Activated CD4-positive, alpha-beta T cell treated with anti-CD3 and anti-CD28 coated beads for 4 hours (primary cell): ENCODE data around the gene SH3TC1.

Experiments
- DNase-seq, 2 donors: peaks; one replicate each; pipeline ENCODE4 v3.0.0-alpha.2; 2020

Gene SH3TC1

DNA sequence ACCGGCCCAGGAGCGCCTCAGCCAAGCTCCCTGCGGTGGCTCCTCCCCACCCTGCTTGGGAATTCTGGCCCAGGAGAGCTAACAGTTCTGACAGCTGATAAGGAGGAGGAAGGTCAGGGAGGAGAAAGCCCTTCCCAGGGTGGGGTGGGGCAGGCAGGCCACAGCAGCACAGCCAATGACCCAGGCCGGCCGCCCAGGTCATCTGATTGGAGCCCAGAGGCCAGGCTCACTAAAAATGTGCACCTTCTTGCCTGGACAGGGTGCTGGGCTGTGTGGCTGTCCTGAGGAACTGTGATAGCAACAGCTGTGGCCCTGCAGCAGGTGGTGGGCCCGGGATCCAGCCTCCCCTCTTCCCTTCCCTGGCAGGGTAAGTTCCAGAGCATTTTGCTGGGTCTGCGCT, 17.2 kb upstream of the SH3TC1 start:
- no peak for DNase-seq

DNA sequence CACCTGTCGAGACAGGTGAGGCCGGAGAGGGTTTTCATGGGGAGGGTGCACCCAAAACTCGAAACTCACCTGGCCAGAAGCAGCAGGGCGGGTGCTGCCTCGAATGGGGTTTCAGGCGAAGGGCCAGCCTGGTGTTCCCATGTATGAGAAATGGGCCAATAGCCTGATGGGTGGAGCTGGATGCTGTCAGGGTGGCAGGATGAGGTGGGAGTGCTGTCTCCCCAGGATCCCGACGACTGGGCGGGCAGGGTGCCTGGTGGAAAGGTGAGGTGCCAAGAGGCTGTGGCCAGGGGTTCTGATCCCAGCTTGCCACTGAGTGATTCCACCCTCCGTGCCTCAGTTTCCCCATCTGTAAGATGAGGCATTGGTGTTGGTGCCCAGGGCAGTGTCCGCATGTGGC, 16.8 kb upstream of the SH3TC1 start:
- DNase-seq = no peak

DNA sequence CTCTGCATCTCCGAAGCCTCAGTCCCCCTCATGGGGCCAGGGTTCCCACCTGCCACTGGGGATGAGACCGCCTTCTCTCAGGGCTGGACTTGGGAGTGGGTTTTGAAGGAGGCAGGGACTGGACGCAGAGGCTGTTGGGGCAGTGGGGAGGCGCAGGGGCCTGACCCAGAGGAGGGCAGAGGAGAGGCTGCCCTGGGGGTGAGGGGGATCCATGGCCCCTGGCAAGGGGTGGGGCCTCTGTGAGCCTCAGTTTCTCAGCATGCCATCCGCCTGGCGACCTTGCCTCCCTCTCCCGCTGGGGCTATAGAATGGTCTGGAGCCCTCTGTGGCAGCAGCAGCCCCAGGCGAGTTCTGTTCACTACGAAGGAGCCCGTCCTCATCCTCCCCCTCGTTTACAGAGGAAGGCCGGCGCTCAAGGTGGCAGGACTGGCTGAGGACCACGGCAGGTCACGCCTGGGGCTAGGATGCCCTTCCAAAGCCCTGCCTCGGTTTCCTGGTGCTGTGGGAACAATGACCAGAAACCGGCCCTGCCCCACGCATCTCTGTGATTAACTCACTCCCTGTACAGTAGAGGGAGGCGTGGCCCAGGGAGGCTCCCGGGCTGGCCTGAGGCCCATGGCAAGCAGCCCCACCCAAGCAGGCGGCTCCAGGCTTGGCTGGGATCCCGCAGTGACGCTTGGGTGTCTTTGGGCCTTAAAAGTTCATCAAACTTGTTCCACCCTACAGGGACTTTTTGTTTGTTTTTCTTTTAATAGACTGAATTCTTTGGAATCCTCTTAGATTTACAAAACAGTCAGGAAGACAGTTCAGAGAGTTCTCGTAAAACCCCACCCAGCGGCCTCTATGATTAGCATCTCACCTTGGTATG, 16.0 kb upstream of the SH3TC1 start:
- DNase-seq = no peak

DNA sequence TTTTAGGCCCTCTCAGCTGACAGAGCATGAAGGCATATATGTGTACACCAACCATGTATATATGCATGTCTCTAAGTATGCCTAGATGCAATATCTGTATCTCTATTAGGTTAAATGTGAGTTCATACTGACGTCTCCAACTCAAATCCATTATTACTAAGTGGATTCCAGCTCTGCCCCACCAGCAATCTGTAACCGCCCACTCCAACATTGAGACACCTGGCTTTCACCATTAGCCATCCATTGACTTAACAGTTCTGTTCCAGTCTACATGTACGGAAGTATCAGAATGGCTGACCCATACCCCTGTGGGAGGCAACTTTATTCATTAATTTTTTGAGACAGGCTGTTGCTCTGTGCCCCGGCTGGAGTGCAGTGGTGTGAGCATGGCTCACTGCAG, 15.0 kb upstream of the SH3TC1 start:
- no peak for DNase-seq

DNA sequence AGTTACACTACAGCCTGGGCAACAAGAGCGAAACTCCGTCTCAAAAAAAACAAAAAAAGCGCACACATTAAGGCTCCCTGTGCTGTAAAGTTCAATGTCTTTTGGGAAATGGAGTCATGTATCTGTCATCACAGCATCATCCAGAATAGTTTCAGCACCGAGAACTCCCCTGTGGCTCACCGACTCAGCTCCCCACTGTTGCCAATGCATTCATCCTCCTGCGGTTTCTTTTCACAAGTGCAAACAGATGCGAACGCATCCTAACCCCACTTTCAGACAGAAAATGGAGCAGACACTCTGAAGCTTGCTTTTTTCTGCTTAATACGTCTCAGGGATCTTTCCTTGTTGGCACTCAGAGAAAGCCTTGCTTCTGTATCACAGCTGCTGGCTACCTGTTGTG, 13.8 kb upstream of the SH3TC1 start:
- no peak for DNase-seq

DNA sequence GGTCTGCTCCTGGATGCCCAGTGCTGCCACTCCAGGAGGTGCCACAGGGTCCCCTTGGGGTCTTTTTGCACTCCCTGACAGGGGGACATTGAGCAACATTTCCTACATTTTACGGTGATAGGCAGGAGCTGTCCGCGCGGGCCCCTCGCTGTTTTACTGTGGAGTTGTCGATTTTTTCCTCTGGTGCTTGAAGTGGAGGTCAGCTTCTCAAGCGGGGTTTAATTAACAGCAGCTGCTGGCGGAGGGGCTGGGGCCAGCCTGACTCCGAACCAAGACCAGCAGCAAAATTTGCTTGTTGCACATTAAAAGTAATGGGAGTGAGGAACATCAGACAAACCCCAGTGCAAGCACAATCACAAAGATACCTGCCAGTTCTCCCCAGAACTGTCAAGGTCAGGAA, 13.2 kb upstream of the SH3TC1 start:
- no peak for DNase-seq

DNA sequence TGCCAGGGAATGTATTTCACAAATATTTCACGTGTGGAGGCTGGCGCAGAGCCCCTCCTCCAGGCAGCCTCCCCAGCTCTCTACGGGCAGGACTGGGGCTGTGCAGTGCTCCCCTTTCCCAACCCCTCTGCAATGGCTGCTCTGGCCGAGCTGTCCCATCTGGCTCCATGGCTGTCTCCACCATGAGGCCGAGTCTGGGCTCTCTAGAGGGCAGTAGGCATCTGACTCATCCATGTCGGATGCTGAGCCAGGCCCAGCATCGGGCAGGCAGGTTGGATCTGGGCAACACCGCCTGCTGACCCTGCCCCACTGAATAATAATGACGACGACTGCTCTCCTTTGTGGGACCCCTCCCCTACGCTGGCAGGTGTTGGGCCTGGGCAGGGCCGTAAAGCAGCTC, 11.0 kb upstream of the SH3TC1 start:
- DNase-seq = no peak

DNA sequence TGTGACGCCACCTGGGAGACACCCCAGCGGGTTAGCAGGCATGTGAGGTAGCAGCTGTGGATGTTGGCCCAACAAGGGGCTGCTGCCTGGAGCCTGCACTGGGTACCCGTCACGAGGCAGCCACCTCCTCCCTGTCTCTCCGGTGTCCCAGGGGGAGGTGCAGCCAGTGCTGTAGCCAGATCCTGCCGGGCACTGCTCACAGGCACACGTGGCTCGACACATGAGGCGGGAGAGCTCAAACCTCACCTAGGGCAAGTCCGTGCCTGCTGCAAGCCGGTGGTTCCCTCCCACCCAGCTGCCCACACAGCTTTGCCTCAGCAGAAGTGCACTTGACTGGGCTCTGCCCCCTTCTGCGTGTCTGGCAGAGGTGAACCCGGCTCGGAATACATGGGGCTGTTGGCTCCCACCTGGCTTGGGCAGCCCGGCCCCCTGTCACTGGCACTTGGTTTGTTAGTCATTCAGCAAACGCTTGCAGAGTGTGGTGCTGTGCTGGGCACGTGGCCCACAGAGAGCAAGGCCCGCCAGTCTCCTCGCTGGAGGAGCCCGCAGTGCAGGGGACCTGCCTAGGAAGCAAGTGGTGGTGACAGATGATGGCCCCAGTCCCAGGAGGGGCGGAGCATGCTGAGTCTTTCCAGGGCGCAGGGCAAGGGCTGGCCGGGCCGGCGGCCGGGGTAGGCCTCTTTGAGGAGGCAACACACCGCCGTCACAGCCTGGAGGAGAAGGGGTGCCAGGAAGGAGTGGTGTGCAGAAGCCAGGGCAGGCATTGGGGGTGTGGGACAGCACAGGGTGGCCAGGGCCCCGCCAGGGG, 10.1 kb upstream of the SH3TC1 start:
- no peak for DNase-seq

DNA sequence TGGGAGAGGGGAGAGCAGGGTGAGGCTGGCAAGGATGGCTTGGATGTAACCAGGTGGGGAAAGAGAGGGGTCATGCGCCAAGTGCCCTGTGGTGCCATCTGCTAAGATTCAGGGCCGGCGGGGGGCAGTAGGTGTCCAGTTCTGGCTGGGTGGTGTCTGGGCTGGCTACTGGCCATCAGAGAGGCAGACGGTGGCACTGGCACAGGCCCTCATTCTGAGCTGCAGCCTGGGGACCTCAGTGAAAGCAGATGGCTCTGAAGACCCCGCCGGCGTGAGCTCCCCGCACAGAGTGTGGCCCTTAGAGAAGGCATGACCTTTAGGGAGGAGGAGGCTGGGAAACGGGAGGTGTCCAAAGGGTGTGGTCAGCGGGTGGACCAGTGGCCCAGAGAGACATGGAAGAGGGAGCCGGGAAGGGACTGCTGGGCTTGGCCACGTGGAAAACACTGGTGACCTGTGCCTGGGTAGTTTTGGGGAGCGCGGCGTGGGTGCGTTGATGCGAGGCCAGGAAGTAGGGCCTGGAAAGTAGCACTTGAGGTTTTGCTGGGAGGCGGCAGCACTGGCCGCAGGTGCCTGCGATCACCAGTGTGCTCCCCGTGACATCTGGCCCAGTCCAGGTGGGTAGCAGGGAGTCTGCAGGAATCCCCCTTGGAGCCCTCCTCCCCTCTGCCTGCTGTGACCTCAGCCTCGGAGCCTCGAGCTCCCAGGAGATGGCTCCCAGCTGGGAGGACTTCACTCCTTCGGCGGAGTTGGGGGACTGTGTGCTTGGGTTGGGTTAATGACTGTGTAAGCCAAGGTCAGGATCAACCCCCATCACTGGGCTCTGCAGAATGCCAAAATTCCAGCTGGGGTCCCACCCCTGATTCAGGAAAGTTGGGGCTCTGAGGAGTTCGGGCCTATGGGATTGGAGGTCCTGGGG, 9.3 kb upstream of the SH3TC1 start:
- no peak for DNase-seq

DNA sequence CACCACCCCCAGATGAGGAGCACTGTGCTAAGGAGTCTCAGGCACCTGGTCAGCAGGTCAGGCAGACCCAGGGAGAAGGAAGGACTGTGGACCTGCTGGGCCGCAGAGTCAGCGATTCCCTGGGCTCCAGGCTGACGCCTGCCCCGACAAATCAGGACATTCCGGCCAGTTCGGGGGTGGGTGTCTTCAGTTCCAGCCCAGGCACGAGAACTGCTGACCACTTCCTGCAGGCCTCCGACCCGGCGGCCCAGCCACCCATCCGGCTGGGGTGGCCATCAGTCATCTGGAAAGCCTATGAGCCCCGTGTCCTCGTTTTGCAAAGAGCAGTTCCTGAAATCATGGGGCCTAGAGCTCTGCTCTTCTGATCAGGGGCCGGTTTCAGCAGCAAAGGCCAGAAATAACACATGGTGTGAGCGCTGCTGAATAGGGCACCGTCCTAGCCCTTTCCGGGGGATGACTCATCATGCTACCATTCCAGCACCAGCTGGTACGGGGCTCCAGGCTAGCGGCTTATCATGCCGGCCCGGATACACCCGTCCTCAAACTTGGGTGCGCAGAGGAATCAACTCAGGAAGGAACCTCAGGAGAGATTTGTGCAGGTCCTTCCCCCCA, 7.8 kb upstream of the SH3TC1 start:
- no peak for DNase-seq

DNA sequence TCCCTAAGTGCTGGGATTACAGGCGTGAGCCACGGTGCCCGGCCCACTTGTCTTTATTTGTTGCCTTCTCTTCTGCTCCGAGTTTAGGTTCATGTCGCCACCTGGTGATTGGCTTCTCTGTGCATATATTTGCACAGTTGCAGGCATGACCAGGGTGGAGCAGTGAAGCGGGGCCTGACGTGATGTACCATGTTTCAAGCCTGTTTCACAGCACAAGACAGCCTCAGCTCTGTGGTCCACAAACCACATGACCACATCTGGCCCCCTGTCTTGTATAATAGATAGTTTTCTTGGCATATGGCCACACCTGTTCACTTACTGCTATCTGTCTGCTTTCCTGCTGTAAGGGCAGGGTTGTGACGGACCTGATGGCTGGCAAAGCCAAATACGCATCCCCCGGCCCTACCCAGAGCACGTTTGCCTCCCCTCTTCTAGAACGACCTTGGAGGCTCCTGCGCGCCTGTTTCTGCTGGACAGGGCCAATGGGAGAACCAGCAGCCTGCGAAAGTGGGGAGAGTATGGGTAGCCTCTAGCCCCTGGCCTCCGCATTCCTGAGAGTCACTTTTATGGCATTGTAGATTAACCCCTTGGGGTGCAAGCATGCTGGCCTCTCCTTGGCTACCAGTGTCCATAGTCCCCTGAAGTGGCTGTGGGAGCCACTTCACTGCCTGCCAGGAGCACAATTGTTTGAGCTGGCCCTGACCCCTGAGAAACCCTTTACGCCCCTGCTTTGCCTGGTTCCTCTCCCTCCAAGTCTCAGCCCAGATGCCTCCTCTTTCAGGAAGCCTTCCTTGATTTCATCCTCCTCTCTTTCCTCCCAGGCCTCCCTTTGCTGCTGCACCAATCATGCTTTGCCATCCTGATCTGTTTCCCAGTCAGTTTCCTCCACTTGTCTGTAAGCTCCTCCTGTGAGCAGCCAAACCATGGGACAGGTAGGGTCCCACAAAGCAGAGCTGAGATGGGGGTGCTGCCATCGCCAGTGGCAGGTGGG, 6.0 kb upstream of the SH3TC1 start:
- no peak for DNase-seq

DNA sequence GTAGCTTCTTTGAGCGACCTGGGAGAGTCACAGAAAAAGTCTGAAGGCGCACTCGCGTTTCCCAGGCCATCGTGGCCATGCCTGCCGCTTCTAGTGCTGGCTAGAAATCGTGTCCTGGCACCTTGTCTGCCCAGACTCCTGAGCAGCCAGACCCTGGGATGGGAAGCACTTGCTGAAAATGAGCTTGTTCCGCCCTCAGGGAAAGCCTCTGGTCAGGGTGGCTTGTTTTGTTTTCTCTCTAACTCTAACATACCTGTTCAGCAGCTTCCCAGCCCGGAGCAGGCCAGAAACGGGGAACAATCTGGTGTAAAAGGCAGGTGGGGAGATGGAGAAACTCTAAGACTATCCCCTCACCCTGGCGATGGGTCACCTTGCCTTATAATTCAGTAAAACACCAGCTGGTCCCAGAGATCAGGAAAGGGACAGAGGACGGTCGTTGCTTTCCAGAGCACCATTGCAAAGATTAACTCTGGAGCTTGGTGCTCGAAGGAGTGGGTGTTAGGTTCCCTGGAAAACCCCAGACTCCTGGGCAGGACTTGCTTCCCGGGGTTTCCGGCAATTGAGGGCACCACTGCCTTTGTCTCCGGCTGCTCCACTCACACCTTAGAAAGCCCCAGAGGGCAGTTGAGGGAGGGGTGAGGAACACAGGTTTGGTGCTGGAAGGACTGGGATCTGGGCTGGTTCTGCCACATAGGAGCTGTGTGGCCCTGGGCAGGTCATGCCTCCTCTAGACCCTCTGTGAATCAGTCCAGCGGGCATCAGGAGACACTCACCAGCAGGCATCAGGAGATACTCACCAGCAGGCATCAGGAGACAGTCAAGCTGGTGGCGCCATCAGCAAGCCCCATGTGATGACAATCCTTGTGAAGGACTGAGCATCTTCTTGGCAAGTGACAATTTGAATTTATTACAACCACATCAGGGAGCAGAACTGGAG, 4.5 kb upstream of the SH3TC1 start:
- no peak for DNase-seq

DNA sequence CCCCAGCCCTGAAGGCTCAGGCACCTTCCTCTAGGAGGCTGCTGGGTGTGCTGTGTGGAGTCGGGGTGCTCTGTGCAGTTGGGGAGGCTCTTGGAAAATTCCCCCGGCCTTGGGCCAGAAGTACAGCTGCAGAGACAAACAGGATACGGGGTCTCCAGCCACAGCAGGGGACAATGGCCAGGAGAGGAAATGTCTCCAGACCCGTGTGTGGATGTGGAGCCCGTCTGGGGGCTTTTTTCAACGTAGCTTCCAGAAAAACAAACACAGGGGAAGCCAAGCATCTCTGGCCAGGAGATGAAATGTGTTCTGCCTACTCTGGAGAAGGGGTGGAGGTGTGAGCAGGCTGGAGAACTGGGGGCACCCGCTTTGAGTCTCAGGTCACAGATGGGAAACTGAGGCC, 3.7 kb upstream of the SH3TC1 start:
- no peak for DNase-seq

DNA sequence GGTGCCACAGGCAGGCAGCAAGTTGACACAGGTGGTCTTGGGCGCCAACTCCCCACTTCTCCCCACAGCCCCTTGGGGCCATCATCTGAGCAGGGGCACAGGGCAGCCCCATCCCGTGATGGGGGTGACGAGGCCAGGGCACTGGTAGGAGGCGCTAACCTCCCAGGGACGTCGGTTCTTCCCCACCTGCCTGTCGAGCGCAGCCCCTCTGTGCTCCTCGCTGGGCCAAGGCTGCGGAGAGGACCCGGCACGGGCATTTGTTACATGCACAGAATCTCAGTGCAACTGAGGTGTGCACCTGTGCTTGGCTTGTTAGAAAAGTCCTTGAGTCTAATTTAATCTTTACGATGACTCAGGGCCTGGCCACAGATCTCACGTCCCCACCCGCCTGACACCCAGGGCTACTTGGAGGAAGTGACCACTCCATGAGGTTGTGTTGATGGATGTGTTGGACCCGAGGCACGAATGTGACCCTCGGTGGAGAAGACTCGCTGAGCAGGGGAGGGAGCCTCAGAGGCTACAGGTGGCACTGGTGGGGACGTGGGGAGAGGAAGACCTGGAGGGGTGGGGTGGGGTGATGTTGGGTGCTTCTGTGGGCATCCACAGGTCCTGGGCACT, 3.1 kb upstream of the SH3TC1 start:
- DNase-seq = no peak

DNA sequence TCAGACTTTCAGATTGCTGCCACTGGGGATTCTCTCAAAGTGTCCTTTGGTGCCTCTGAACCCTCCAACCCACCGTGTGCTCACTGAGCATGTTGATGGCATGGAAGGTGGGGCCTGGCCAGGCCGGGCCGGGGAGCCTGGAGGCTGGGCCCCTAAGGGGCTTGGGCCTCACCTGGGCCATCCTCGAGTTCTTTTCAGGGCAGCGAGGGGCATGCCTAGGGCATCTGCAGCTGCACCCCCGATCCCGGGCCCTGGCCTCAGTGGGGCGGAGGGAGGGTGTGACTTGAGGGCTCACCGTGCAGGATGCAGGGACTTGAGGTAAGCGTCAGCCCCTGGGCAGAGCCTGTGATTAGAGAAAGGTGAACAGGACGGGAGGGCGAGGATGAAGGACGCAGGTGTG, 1.6 kb upstream of the SH3TC1 start:
- DNase-seq = no peak

DNA sequence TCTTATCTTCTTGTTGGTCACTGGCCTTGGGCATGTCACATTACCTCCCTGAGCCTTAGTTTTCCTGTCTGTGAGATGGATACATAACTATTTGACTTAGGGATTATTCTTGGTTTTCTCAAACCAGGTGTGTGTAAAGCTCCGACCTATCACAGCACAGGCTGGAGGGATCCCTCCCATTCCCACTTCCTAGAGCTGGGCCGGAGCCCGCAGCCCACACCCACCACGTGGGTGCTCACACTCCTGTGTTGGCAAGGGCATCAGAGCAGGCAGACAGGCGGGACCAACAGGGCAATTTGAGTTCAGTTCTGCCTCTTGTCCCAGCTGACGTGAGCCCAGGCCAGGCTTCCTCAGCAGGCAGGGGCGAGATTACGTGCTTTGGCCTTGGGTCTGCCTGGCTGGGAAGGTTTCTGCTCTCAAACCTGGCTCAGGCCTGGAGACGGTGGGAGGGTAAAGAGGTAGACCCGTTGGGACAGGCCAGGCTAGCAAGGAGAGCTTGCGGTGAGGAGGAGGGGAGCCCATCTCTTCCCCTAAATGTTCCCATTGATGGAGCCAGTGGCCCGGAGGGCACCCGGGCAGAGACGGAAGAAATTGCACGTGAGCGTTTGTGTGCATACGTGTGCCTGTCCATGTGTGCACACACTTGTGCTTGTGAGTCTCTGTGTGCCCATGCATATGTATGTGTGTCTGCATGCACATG, 734 bp upstream of the SH3TC1 start:
- no peak for DNase-seq

DNA sequence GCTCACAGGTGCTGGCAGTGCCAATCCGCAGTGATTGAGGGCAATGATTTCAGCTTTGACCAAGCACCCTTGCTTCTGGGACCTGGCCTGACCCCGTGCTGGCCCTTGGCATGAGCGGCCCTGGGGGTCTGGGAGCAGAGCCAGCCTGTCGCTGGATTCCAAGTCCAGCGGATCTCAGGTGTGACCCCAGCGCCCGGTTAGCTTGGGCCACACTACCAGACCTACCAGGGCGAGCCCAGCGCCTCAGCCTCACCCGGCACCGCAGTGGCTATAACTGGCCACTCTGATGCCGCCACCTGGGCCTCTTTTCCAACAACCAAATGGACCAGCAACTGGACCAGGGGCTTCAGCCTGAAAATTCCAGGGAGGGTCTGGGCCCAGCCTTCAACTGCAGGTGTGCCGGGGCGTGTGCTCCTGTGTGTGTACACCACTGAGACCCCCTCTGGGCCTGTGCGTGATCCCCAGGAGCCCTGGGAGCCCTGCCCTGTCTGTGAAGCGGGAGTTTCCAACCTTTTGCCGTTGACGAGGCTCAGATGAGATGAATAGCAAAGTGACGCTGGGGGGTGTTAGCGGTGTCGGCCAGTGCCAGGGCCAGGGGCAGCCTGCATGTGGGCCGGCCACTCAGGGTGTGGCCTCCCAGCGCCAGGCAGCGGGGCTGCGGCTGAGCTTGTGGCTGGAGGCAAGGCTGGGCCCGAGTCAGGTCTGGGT, 658 bp downstream of the SH3TC1 start:
- DNase-seq = no peak

DNA sequence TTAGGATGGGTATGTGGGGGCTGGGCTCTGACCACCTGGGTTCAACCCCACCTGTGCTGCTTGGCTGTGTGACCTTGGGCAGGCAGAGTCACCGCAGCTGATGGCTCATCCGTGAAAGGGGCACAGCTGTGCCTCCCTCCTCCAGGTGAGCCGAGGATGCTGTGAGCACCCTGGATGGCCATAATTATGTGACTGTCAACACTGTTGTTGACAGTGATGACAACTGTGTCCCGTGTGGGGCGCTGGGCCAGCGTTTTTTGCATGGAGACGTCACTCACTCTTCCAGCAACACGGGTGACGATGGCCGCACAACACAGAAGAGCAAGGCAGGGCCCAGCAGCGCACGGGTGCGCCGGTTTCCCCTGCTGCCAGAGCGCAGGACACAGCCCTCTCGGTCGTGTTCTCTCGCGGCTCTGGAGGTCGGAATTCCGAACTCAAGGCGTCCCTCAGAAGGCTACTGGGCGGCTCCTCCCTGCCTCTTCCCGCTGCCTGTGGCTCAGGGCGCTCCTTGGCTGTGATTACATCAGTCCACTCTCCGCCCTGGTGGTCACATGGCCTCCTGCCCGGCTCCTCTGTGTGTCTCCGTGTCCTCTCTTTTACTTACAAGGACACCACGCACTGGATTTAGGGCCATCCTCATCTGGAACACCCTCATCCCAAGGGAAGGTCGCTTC, 1.3 kb downstream of the SH3TC1 start:
- peak; percentile 24 to 35 for DNase-seq
